ENCODE measurements around the gene PIP4K2B.

Gene PIP4K2B

DNA sequence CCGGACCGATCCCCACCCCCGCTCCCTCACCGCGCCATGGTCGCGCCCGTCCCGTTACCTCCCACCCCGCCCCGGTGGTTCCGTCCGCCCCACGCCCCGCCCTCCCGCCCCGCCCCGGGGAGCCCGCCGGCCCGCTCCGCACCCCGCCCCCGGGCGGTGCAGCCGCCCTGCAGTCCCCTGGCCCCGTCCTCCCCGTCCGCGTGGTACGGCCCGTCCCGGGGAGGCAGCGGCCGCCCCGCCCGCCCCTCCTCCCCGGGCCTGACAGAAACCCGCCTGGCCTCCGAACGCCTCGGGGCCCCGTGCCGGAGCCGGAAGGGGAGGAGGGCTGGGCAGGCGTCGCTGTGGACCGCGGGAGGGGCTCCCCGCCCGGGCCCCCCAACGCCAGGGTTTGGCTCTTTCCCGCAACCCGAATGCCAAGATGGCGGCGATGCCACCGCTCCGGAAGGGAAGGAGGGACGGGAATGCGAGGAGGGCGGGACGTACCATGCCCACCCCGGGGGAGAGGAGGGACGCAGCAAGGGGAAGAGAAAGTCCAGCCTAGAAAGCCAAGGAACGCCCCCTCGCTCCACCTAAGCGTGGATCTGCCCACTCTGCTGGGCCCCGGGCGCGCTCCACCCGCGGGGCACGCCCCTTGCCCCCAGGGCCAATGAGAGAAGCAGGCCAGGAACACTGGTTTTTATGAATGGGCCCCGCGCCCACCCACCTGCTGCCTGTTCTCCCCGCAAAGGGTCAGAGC lies at the start of gene PIP4K2B:
TSS of gene PIP4K2B (minus strand) at position 56 of the 736 bp plus-strand sequence. CDS start 132 bp downstream, outside the sequence.
- Histone ChIP-seq H3K36me3 (ENCODE audit: control insufficient read depth, insufficient read depth, low read length) (peaks cover 43% of the 10 kb centered on the region), H3K9me3 (ENCODE audit: control insufficient read depth, insufficient read depth, low read length) (no peaks in the 10 kb centered on the region), H3K27ac (ENCODE audit: low read depth, low read length) (peak within 1 kb of the TSS; percentile 99), H3K4me3 (ENCODE audit: low read depth, low read length) (peak within 1 kb of the TSS; percentile 84), H3K27me3 (ENCODE audit: control insufficient read depth, insufficient read depth, low read length) (no peaks in the 10 kb centered on the region), H3K4me1 (ENCODE audit: control insufficient read depth, insufficient read depth, low read length) (peaks cover 12% of the 10 kb centered on the region; the same call in 1 of the 2 replicates), H3K9ac (ENCODE audit: low read depth, low read length) (peak within 1 kb of the TSS; percentile 97)

DNA sequence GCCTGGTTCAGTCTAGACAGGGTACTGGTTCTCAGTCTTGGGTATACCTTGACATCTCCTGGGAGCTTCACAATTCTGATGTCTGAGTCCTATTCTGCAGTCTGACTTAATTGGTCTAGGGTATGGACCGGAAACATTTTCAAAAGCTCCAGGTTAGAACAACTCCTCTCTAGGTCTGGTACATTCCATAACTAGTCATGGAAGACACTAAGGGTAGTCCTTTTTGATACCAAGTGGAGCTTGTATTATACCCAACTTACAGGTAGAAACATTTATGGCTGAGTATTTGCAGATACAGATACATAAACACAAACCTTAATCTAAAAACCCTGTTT lies 49.2 kb upstream of the PIP4K2B start:
- H3K4me1 ChIP-seq (ENCODE audit: control insufficient read depth, insufficient read depth, low read length) = no peaks in the 10 kb centered on the region
- H3K9me3 ChIP-seq (ENCODE audit: control insufficient read depth, insufficient read depth, low read length) = no peaks in the 10 kb centered on the region
- no peak overlapping the region for H3K4me3 ChIP-seq (ENCODE audit: low read depth, low read length)
- no peak overlapping the region for H3K27ac ChIP-seq (ENCODE audit: low read depth, low read length)
- H3K27me3 ChIP-seq (ENCODE audit: control insufficient read depth, insufficient read depth, low read length) = no peaks in the 10 kb centered on the region
- no peak overlapping the region for H3K9ac ChIP-seq (ENCODE audit: low read depth, low read length)
- peaks cover 64% of the 10 kb centered on the region for H3K36me3 ChIP-seq (ENCODE audit: control insufficient read depth, insufficient read depth, low read length)

DNA sequence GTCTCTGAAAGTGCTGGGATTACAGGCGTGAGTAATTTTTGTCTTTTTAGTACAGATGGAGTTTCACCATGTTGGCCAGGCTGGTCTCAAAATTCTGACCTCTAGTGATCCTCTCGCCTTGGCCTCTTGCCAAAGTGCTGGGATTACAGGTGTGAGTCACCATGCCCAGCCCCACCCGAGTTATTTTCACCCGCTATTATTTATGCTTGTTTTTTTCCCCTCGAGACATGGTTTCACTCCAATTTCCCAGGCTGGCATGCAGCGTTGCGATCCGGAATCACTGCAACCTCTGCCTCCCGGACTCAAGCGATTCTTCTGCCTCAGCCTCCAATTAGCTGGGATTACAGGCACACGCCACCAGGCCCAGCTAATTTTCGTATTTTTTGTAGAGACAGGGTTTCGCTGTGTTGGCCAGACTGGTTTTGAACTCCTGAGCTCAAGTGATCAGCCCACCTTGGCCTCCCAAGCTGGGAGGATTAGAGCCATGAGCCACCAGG lies 45.0 kb upstream of the PIP4K2B start:
- Histone ChIP-seq H3K9ac (ENCODE audit: low read depth, low read length) (no peak overlapping the region), H3K4me1 (ENCODE audit: control insufficient read depth, insufficient read depth, low read length) (no peaks in the 10 kb centered on the region), H3K9me3 (ENCODE audit: control insufficient read depth, insufficient read depth, low read length) (no peaks in the 10 kb centered on the region), H3K36me3 (ENCODE audit: control insufficient read depth, insufficient read depth, low read length) (peaks cover 26% of the 10 kb centered on the region), H3K4me3 (ENCODE audit: low read depth, low read length) (no peak overlapping the region), H3K27ac (ENCODE audit: low read depth, low read length) (peak overlapping the region; percentile 47), H3K27me3 (ENCODE audit: control insufficient read depth, insufficient read depth, low read length) (no peaks in the 10 kb centered on the region)

DNA sequence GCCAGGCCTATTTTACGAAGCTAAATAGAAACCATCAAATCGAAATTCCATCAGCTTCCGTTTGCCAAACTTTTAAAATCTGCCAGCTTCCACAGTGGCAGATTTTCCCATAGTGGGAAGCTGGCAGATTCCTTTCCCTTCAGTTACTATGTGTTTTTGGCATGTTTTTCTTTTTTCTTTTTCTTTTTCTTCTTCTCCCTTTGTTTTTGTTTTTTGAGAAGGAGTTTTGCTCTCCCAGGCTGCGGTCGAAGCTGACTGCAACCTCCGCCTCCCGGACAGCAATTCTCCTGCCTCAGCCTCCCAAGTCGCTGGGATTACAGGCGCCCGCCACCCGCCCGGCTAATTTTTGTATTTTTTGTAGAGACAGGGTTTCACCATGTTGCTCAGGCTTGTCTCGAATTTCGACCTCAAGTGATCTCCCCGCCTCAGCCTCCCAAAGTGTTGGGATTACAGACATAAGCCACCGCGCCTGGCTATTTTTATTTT lies 26.4 kb upstream of the PIP4K2B start:
- Histone ChIP-seq H3K36me3 (ENCODE audit: control insufficient read depth, insufficient read depth, low read length) (peaks cover 4% of the 10 kb centered on the region), H3K27me3 (ENCODE audit: control insufficient read depth, insufficient read depth, low read length) (no peaks in the 10 kb centered on the region), H3K9ac (ENCODE audit: low read depth, low read length) (peak overlapping the region; percentile 98), H3K9me3 (ENCODE audit: control insufficient read depth, insufficient read depth, low read length) (no peaks in the 10 kb centered on the region), H3K4me3 (ENCODE audit: low read depth, low read length) (peak overlapping the region; percentile 86), H3K4me1 (ENCODE audit: control insufficient read depth, insufficient read depth, low read length) (no peaks in the 10 kb centered on the region; the same call in 1 of the 2 replicates), H3K27ac (ENCODE audit: low read depth, low read length) (peak overlapping the region; percentile 99)

DNA sequence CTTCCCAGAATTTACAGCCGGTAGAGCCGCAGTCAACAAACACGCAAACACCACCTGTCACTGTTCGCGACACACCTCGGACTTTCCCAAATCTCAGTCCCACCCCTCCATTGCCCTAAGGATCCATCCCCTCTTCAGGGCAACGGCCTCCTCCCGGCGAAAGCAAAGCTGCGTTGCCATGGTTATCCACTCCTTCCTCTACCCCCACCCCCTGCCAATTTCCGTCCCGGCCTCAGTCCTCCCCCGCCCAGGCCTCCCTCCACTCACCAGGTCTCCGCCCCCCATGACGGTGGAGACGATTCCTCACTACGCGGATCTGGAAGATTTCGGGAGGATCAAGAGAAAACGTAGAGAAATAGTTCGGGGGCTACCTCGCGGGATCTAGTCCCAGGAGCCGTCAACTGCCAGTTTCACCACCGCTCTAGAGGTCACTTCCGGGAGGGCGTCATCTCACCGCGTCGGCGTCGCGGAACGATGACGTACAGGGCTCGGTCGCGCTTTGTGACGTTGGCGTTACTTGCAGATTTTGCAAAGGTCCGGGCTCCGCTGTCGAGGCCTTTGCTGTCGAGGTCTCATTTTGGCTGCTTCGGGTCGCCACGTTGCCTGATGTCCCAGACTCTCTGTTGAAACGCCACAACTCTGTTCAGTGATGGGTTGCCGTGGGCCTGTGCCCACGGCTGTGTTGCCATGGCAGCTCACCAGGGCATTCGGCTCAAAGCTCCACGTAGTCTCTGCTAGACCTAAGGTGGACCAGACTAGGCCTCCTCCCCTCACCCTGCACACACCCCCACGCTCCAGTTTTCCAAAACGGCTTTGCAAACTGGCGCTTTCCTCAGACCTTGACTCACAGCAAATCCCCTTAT lies 25.8 kb upstream of the PIP4K2B start, which contains the start of gene CWC25:
TSS of gene CWC25 (minus strand) at position 423 of the 863 bp plus-strand sequence. CDS start at position 285, 138 bp downstream.
- H3K36me3 ChIP-seq (ENCODE audit: control insufficient read depth, insufficient read depth, low read length) = peaks cover 11% of the 10 kb centered on the region
- no peaks in the 10 kb centered on the region for H3K9me3 ChIP-seq (ENCODE audit: control insufficient read depth, insufficient read depth, low read length)
- H3K4me3 ChIP-seq (ENCODE audit: low read depth, low read length) = peak within 1 kb of the TSS; percentile 86
- peak within 1 kb of the TSS; percentile 99 for H3K27ac ChIP-seq (ENCODE audit: low read depth, low read length)
- H3K9ac ChIP-seq (ENCODE audit: low read depth, low read length) = peak within 1 kb of the TSS; percentile 98
- H3K4me1 ChIP-seq (ENCODE audit: control insufficient read depth, insufficient read depth, low read length) = no peaks in the 10 kb centered on the region; the same call in 1 of the 2 replicates
- no peaks in the 10 kb centered on the region for H3K27me3 ChIP-seq (ENCODE audit: control insufficient read depth, insufficient read depth, low read length)

DNA sequence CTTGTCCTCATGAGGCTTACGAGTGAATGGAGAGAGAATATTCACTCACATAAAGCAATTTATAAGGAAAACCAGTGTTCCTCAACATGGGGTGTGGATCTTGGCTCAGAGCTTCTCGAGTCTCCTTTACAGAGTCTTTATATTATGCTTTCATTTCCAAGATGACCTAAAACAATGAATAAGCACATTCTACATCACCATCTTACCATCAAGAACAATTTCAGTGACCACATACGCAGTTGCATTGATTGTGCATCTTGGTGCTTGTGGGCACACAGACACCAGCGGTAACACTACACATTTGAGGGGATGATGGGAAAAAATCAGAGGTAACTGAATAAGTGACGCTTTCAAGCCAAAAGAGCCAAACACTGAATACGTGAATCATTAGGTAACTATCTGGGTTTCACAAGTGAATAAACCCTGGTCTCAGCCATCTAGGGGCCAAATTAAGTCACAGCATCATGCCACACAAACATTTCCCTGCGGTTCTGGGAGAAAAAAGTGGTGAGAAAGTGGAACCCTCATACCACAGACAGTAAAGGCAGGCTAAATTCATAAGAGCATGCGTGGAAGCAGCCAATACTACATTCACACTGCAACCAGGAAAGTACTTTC lies 16.3 kb upstream of the PIP4K2B start:
- Histone ChIP-seq H3K27me3 (ENCODE audit: control insufficient read depth, insufficient read depth, low read length) (no peaks in the 10 kb centered on the region), H3K9ac (ENCODE audit: low read depth, low read length) (no peak overlapping the region), H3K4me3 (ENCODE audit: low read depth, low read length) (no peak overlapping the region), H3K9me3 (ENCODE audit: control insufficient read depth, insufficient read depth, low read length) (no peaks in the 10 kb centered on the region), H3K27ac (ENCODE audit: low read depth, low read length) (no peak overlapping the region), H3K4me1 (ENCODE audit: control insufficient read depth, insufficient read depth, low read length) (no peaks in the 10 kb centered on the region), H3K36me3 (ENCODE audit: control insufficient read depth, insufficient read depth, low read length) (peaks cover 43% of the 10 kb centered on the region)

DNA sequence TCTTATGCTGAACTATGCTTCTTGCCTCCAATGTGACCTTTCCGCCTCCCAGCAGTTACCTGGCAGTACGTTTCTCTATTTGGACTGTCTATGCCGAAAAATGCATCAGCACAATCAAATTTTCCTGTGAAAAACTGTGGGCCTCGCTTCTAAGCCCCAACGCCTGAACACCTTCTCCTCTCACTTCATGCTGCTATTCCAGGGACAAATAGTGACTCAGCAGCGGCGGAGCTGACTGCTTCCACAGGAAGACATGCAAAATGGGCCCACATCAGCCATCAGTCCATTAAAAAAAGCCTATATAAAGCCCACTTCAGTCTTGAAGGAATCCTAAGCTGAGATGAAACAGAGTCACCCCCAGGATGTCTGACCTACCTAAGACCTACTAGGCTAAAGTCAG lies 10.5 kb upstream of the PIP4K2B start:
- Histone ChIP-seq H3K4me1 (ENCODE audit: control insufficient read depth, insufficient read depth, low read length) (no peaks in the 10 kb centered on the region), H3K36me3 (ENCODE audit: control insufficient read depth, insufficient read depth, low read length) (peaks cover 59% of the 10 kb centered on the region), H3K9ac (ENCODE audit: low read depth, low read length) (no peak overlapping the region), H3K4me3 (ENCODE audit: low read depth, low read length) (no peak overlapping the region), H3K27ac (ENCODE audit: low read depth, low read length) (no peak overlapping the region), H3K27me3 (ENCODE audit: control insufficient read depth, insufficient read depth, low read length) (no peaks in the 10 kb centered on the region), H3K9me3 (ENCODE audit: control insufficient read depth, insufficient read depth, low read length) (no peaks in the 10 kb centered on the region)

DNA sequence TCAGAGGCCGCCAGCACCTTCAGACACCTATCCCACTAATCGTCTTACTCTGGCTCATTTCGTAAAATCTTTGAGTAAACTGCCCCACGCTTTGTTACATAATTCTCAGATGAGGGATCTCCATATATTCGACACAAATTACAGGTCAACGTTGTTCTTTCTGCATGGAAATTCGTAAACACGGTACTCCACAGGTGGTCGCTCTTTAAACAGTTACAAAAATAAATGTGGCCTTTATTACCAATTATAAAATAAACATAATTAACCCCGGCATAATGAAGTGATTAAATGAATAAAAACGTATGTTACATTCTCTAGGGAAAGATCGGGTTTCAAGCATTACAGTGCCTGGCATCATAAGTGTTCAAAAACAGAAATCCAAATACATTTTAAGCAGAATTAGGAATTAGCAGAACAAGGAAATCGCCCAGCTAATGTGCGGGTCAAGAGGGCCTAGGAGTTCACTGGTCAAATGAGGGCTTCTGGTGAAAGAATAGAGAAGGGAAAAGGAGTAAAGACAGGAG lies 943 bp upstream of the PIP4K2B start:
- Histone ChIP-seq H3K27me3 (ENCODE audit: control insufficient read depth, insufficient read depth, low read length) (no peaks in the 10 kb centered on the region), H3K9ac (ENCODE audit: low read depth, low read length) (no peak overlapping the region), H3K4me3 (ENCODE audit: low read depth, low read length) (peak overlapping the region; percentile 78), H3K9me3 (ENCODE audit: control insufficient read depth, insufficient read depth, low read length) (no peaks in the 10 kb centered on the region), H3K36me3 (ENCODE audit: control insufficient read depth, insufficient read depth, low read length) (peaks cover 45% of the 10 kb centered on the region), H3K4me1 (ENCODE audit: control insufficient read depth, insufficient read depth, low read length) (peaks cover 12% of the 10 kb centered on the region; the same call in 1 of the 2 replicates), H3K27ac (ENCODE audit: low read depth, low read length) (peak overlapping the region; percentile 99)

DNA sequence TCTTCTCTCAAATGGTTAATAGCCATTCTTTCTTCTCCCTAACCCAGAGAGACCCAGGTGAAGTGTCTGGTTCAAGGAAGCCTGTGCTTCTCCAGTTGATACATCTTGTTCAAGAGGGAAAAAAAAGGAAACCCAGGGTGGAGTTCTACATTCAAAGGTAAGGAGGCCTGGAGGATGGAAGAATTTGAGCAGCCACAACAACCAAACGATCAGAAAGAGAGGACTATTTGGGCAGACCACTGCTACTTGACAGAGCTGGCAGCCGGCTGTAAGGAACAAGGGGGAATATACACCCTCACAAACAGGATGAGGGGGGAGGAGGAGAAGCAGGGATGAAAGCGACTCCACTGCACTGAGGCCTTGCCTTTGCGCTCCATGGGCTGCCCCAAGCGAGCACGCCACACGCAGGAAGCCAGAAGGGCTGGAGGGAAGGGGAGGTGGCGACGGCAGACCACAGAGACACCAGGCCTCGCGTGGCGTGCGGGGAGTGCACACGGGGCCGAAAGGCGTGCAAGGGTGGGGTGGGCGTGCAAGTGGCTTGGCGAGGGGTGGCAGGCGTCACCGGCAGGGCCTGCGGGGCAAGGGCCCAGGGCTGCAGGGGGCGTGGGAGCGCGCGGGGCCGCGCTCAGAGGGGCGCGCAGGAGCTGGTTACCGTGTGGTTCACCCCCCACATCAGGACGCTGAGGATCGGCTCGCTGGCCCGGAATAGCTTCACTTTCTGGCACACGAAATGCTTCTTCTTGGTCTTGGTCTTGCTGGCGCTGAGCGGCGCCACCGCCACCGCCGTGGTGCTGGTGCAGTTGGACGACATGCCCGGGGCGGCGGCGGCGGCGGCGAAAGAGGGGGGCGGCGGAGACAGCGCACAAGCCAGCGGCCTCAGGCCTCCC lies 499 bp downstream of the PIP4K2B start:
- Histone ChIP-seq H3K4me3 (ENCODE audit: low read depth, low read length) (peak overlapping the region; percentile 84), H3K4me1 (ENCODE audit: control insufficient read depth, insufficient read depth, low read length) (peaks cover 12% of the 10 kb centered on the region; the same call in 1 of the 2 replicates), H3K36me3 (ENCODE audit: control insufficient read depth, insufficient read depth, low read length) (peaks cover 38% of the 10 kb centered on the region), H3K9ac (ENCODE audit: low read depth, low read length) (peak overlapping the region; percentile 58; the same call in 1 of the 2 replicates), H3K9me3 (ENCODE audit: control insufficient read depth, insufficient read depth, low read length) (no peaks in the 10 kb centered on the region), H3K27ac (ENCODE audit: low read depth, low read length) (peak overlapping the region; percentile 76), H3K27me3 (ENCODE audit: control insufficient read depth, insufficient read depth, low read length) (no peaks in the 10 kb centered on the region)
